Measurements from ENCODE around the gene MYH4.

- TF ChIP-seq POLR2A (IDR thresholded peaks at IDR 0.05; ENCODE audit: low read depth, low read length), result no peak
- TF ChIP-seq TAF1 (IDR thresholded peaks at IDR 0.05; ENCODE audit: borderline replicate concordance, low read depth, low read length), result no peak
These were observed 12.9 kb upstream of the MYH4 start for GRCh38 chr17:10482252-10482651.

Data from GM12892 (cell line).